Erythroblast (primary cell): ENCODE data around the gene HSPA8.

Experiments
- GATA1 ChIP-seq: IDR thresholded peaks from 2 replicates; pipeline ENCODE4 v1.6.1; 2011; ENCODE audit warnings: low read depth, mild to moderate bottlenecking, control low read depth, low read length, moderate library complexity
- POLR2A ChIP-seq: IDR thresholded peaks from 2 replicates; pipeline ENCODE4 v1.6.1; 2011; ENCODE audit warnings: mild to moderate bottlenecking, low read length

DNA sequence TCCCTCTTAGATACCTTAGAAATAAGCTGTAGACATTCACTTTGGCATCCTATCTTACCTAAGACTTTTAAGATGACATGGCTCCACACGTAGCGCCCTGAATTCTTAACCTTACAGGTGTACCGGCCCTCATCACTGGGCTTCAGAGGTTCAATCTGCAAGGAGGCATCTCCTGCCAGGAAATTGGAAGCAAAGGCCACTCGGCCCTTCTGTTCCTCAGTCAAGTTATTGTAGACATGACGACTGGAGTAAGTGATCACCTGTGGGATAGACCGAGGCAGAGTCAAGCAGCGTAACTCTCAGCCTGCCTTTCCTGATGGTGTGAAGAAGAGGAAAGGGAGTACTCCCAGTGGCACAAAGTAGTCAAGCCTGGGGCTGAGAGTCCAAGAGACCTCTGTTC, 22.5 kb upstream of the HSPA8 start:
- no peak for TF ChIP-seq POLR2A
- TF ChIP-seq GATA1 = no peak
